Measurements from ENCODE around the gene NTN1.

GRCh38 chr17:9228408-9229159 is 207.3 kb downstream of the NTN1 start:
- TF ChIP-seq PHF21A (CRISPR knock-in tag; IDR thresholded peaks at IDR 0.05): no peak
- TF ChIP-seq ESRRA (CRISPR knock-in tag; IDR thresholded peaks at IDR 0.05; ENCODE audit: low read depth): no peak
- TF ChIP-seq ZNF432 (CRISPR knock-in tag; IDR thresholded peaks at IDR 0.05; ENCODE audit: borderline replicate concordance): no peak
- TF ChIP-seq ZNF317 (CRISPR knock-in tag; IDR thresholded peaks at IDR 0.05): no peak
- TF ChIP-seq SMARCC2 (IDR thresholded peaks at IDR 0.05): no peak

Measured in HepG2 (cell line).